Keratinocyte (primary cell): ENCODE measurements around the gene TAGLN. TPM values are rescaled to one million over a fixed set of nuclear protein-coding genes. Genes with fewer than 3 reads are reported as not detected.

Experiments
- DNase-seq: peaks from one replicate; pipeline ENCODE4 v3.0.0-alpha.2; 2011; ENCODE audit warnings: low read depth, missing footprints, low spot score
- FAIRE-seq: peaks from 2 replicates; lab custom pipeline; 2011; peaks lifted over from hg19 to GRCh38; lab: Jason Lieb, UNC
- H2AFZ ChIP-seq: 2 replicates; pipeline ENCODE4 v1.6.0; 2012; ENCODE audit warnings: low read length, control low read depth, inconsistent platforms; ENCODE audit not compliant: control insufficient read depth
- H3K27ac ChIP-seq: 2 replicates; pipeline ENCODE4 v1.5.1; 2011; ENCODE audit warnings: low read length; ENCODE audit not compliant: control insufficient read depth, insufficient read depth
- H3K27me3 ChIP-seq: 3 replicates; pipeline ENCODE4 v1.6.0; 2011; ENCODE audit warnings: low read length; ENCODE audit not compliant: control insufficient read depth, insufficient read depth; ENCODE audit errors: extremely low read depth
- H3K36me3 ChIP-seq, 2 experiments: 2 replicates in 1 of 2; 3 replicates in 1 of 2; pipeline ENCODE4 v1.5.1; 2011; ENCODE audit warnings: low read length in 2 of 2, mild to moderate bottlenecking in 1 of 2; ENCODE audit not compliant: control insufficient read depth in 2 of 2, insufficient read depth in 2 of 2; ENCODE audit errors: extremely low read depth in 1 of 2
- H3K4me1 ChIP-seq: 3 replicates; pipeline ENCODE4 v1.5.1; 2011; ENCODE audit warnings: low read length; ENCODE audit not compliant: control insufficient read depth, insufficient read depth; ENCODE audit errors: extremely low read depth
- H3K4me2 ChIP-seq: 3 replicates; pipeline ENCODE4 v1.6.0; 2011; ENCODE audit warnings: low read depth, low read length; ENCODE audit not compliant: control insufficient read depth, insufficient read depth; ENCODE audit errors: extremely low read depth
- H3K4me3 ChIP-seq, 3 experiments: fragments of 200-600 bp in 1 of 3; sonication (generic) in 1 of 3; 2 replicates in 2 of 3; 3 replicates in 1 of 3; pipeline ENCODE4 v1.5.1; 2011 to 2016; ENCODE audit warnings: low read length in 3 of 3, mild to moderate bottlenecking in 3 of 3, control low read depth in 2 of 3, inconsistent platforms in 1 of 3, low read depth in 1 of 3, mixed read lengths in 1 of 3, mixed run types in 1 of 3, moderate library complexity in 1 of 3; ENCODE audit not compliant: control insufficient read depth in 2 of 3, insufficient read depth in 2 of 3; ENCODE audit errors: extremely low read depth in 1 of 3
- H3K79me2 ChIP-seq: 2 replicates; pipeline ENCODE4 v1.6.0; 2012; ENCODE audit warnings: low read length; ENCODE audit not compliant: control insufficient read depth, insufficient read depth
- H3K9ac ChIP-seq: 3 replicates; pipeline ENCODE4 v1.6.0; 2011; ENCODE audit warnings: low read length; ENCODE audit not compliant: control insufficient read depth, insufficient read depth; ENCODE audit errors: extremely low read depth
- H3K9me1 ChIP-seq: 3 replicates; pipeline ENCODE4 v1.6.0; 2011; ENCODE audit warnings: low read length; ENCODE audit not compliant: control insufficient read depth, insufficient read depth; ENCODE audit errors: extremely low read depth
- H3K9me3 ChIP-seq: 2 replicates; pipeline ENCODE4 v1.5.1; 2012; ENCODE audit warnings: low read depth, low read length; ENCODE audit not compliant: control insufficient read depth
- H4K20me1 ChIP-seq: 3 replicates; pipeline ENCODE4 v1.6.0; 2011; ENCODE audit warnings: low read length; ENCODE audit not compliant: control insufficient read depth, insufficient read depth; ENCODE audit errors: extremely low read depth
- EZH2 ChIP-seq: IDR thresholded peaks from one replicate; pipeline ENCODE4 v1.6.1; 2012; ENCODE audit warnings: inconsistent platforms, mild to moderate bottlenecking, low read length, moderate library complexity
- dilution Hi-C: fragments of 300-500 bp; cut with MboI; formaldehyde crosslinking; loops from one replicate; pipeline ENCODE4 v1.7.0; 2020; ENCODE audit warnings: low sequenced_read_pairs; ENCODE audit not compliant: extremely low pct_ligation_motif_present
- polyA plus RNA-seq, 5 experiments: library from polyadenylated mRNA; depleted of rRNA in 3 of 5; stranded (reverse) in 3 of 5; stranded (forward) in 1 of 5; unstranded in 1 of 5; fragments of >200 nt; gene quantifications; 1 replicate in 1 of 5; 2 replicates in 3 of 5; 3 replicates in 1 of 5; pipeline versions ENCODE4 v1.2.1 to v1.2.3, GENCODE V29; 2011 to 2012; ENCODE audit warnings: missing spikeins in 2 of 5, low read depth in 1 of 5, low replicate concordance in 1 of 5
- TF ChIP-seq, protein P1 (sequence below), 3 experiments: IDR thresholded peaks in 1 of 3; conservative IDR thresholded peaks in 1 of 3; optimal IDR thresholded peaks in 1 of 3; 2 replicates in 2 of 3; 3 replicates in 1 of 3; pipeline versions ENCODE3 to v1.5.1; 2011; ENCODE audit warnings: low read length in 3 of 3, mild to moderate bottlenecking in 3 of 3, moderate library complexity in 2 of 3, control low read depth in 1 of 3, inconsistent platforms in 1 of 3; ENCODE audit not compliant: insufficient read depth in 2 of 3; ENCODE audit errors: extremely low read depth in 1 of 3

Gene TAGLN
- polyA plus RNA-seq, 1 donor (not counting 4 experiments of a cell fraction or from before 2014, with no cell fraction given) = 26.6 TPM

DNA sequence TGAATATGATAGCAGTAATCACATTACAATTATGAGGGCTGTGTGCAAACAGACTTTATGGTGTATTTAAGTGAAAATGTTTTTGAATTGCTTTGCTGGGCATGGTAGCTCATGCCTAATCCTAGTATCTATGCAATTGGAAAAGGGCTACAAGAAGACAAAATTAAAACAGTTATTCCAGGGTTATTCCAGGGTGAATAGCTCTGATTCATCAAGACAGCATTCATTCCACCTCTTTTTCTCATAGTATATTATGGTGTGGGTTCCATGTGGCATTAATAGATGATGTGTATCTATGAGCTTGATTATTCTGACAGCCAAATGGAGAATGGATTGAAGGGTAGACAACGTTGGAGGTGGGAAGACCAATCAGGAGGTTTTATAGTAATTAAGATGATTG lies 32.7 kb upstream of the TAGLN start:
- FAIRE-seq (no peak), DNase-seq (no peak)
- Histone ChIP-seq H4K20me1 (peaks cover 3% of the 10 kb centered on the region), H3K27me3 (no peaks in the 10 kb centered on the region), H3K4me1 (no peaks in the 10 kb centered on the region), H3K9ac (no peak overlapping the region), H3K36me3 (peaks cover 19 to 22% of the 10 kb centered on the region in 2 experiments), H3K9me3 (no peaks in the 10 kb centered on the region), H3K27ac (no peak overlapping the region), H3K4me2 (no peak overlapping the region), H3K9me1 (no peaks in the 10 kb centered on the region), H2AFZ (no peak overlapping the region), H3K79me2 (peaks cover 22% of the 10 kb centered on the region), H3K4me3 (no peak overlapping the region)
- dilution Hi-C loops = no loop called here
- TF ChIP-seq, protein P1, sequence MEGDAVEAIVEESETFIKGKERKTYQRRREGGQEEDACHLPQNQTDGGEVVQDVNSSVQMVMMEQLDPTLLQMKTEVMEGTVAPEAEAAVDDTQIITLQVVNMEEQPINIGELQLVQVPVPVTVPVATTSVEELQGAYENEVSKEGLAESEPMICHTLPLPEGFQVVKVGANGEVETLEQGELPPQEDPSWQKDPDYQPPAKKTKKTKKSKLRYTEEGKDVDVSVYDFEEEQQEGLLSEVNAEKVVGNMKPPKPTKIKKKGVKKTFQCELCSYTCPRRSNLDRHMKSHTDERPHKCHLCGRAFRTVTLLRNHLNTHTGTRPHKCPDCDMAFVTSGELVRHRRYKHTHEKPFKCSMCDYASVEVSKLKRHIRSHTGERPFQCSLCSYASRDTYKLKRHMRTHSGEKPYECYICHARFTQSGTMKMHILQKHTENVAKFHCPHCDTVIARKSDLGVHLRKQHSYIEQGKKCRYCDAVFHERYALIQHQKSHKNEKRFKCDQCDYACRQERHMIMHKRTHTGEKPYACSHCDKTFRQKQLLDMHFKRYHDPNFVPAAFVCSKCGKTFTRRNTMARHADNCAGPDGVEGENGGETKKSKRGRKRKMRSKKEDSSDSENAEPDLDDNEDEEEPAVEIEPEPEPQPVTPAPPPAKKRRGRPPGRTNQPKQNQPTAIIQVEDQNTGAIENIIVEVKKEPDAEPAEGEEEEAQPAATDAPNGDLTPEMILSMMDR (optimal IDR thresholded peaks at IDR 0.05 in 1 of 3, IDR thresholded peaks at IDR 0.05 in 1 of 3, conservative IDR thresholded peaks at IDR 0.05 in 1 of 3; ENCODE audit: extremely low read depth in 1 of 3, insufficient read depth in 2 of 3, low read length in 3 of 3) = no peak
- TF ChIP-seq EZH2 = no peak

DNA sequence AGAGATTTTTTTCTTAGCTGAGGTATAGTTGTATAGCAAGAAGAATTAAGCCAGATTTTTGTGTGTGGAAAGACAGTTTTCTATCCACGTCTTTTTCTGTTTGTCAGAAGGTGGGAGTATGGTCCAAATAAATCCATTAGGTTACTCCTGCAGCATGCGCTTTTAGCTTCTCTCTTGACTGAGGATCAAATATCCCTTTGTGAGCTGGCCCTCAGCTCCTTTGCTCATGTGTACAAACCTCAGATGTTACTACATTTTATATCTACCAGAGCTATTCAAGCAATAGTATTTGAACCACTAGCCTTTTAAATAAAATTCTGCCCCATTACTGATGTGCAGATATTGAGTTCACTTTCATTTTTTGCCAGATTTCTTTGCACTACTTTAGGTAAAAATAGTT lies 29.4 kb upstream of the TAGLN start:
- no peak for FAIRE-seq
- peaks cover 14 to 18% of the 10 kb centered on the region in 2 experiments for H3K36me3 ChIP-seq
- no peak overlapping the region for H3K4me3 ChIP-seq
- no peak for DNase-seq
- H3K9ac ChIP-seq = no peak overlapping the region
- peaks cover 7% of the 10 kb centered on the region for H3K4me1 ChIP-seq
- no peaks in the 10 kb centered on the region for H3K27me3 ChIP-seq
- TF ChIP-seq, protein P1 (optimal IDR thresholded peaks at IDR 0.05 in 1 of 3, IDR thresholded peaks at IDR 0.05 in 1 of 3, conservative IDR thresholded peaks at IDR 0.05 in 1 of 3; ENCODE audit: extremely low read depth in 1 of 3, insufficient read depth in 2 of 3, low read length in 3 of 3) = no peak
- TF ChIP-seq EZH2 = no peak
- H3K27ac ChIP-seq = no peak overlapping the region
- no peaks in the 10 kb centered on the region for H3K9me1 ChIP-seq
- dilution Hi-C loops = no loop called here
- H4K20me1 ChIP-seq = peaks cover 3% of the 10 kb centered on the region
- H3K4me2 ChIP-seq = no peak overlapping the region
- no peaks in the 10 kb centered on the region for H3K9me3 ChIP-seq
- peaks cover 15% of the 10 kb centered on the region for H3K79me2 ChIP-seq
- H2AFZ ChIP-seq = no peak overlapping the region
